Caco-2 (cell line): ENCODE data around the gene PTRHD1. TPM values are rescaled to one million over a fixed set of nuclear protein-coding genes. Genes with fewer than 3 reads are reported as not detected.
A peak's percentile ranks its signal among the peaks of the same experiment; 100 is the strongest.

Experiments used
- BruUV-seq: library from RNA; stranded (reverse); fragments of 400-500 nt; replicated peaks from 2 replicates; lab custom pipeline; 2021; lab: Mats Ljungman, UMichigan
- CTCF ChIA-PET: fragments of 300-600 bp; sonication (Branson Sonifier 250); formaldehyde crosslinking; loops from one replicate; lab custom pipeline; 2022; ENCODE audit warnings: antibody characterized with exemption; lab: Charles Lee
- POLR2A ChIA-PET: fragments of 300-600 bp; sonication (Branson Sonifier 250); formaldehyde crosslinking; loops from one replicate; lab custom pipeline; 2022; ENCODE audit warnings: antibody characterized with exemption; lab: Charles Lee
- DNase-seq, 2 experiments: peaks; one replicate each; pipeline versions ENCODE4 v3.0.0 to v3.0.0-alpha.2; 2020 to 2022
- H3K27me3 ChIP-seq: replicated peaks from 2 replicates; pipeline ENCODE4 v1.6.0; 2011; ENCODE audit warnings: low read length; ENCODE audit not compliant: control insufficient read depth, insufficient read depth
- H3K36me3 ChIP-seq: 2 replicates; pipeline ENCODE4 v1.5.1; 2011; ENCODE audit warnings: low read length; ENCODE audit not compliant: control insufficient read depth, insufficient read depth
- H3K4me1 ChIP-seq: fragments of 250-450 bp; sonication (Bioruptor Pico); 2 replicates; pipeline ENCODE4 v1.5.1; 2020; ENCODE audit warnings: mild to moderate bottlenecking
- H3K4me3 ChIP-seq: 2 replicates; pipeline ENCODE4 v1.5.1; 2011; ENCODE audit warnings: low read depth, mild to moderate bottlenecking, control low read depth, low read length
- H3K9me3 ChIP-seq: fragments of 250-450 bp; sonication (Bioruptor Pico); 2 replicates; pipeline ENCODE4 v1.5.1; 2020; ENCODE audit warnings: mild to moderate bottlenecking, moderate library complexity
- H3K27ac Mint-ChIP-seq: one replicate; pipeline ENCODE4 v1.8.0; 2022; ENCODE audit warnings: mixed read lengths; ENCODE audit not compliant: unreplicated experiment
- H3K27me3 Mint-ChIP-seq: one replicate; pipeline ENCODE4 v1.8.0; 2022; ENCODE audit warnings: mixed read lengths; ENCODE audit not compliant: insufficient read depth, unreplicated experiment
- H3K36me3 Mint-ChIP-seq: one replicate; pipeline ENCODE4 v1.8.0; 2022; ENCODE audit warnings: mild to moderate bottlenecking, mixed read lengths; ENCODE audit not compliant: insufficient read depth, unreplicated experiment
- H3K4me1 Mint-ChIP-seq: one replicate; pipeline ENCODE4 v1.8.0; 2022; ENCODE audit warnings: low read depth, mixed read lengths; ENCODE audit not compliant: unreplicated experiment
- H3K4me3 Mint-ChIP-seq: one replicate; pipeline ENCODE4 v1.8.0; 2022; ENCODE audit warnings: mild to moderate bottlenecking, moderate library complexity, mixed read lengths; ENCODE audit not compliant: unreplicated experiment
- H3K9me3 Mint-ChIP-seq: one replicate; pipeline ENCODE4 v1.8.0; 2022; ENCODE audit warnings: mixed read lengths; ENCODE audit not compliant: unreplicated experiment
- CTCF ChIP-seq, 2 experiments: fragments of 200-600 bp in 1 of 2; IDR thresholded peaks; 1 replicate in 1 of 2; 2 replicates in 1 of 2; pipeline versions ENCODE4 v1.5.1 to v1.8.0; 2011 to 2022; ENCODE audit warnings: antibody characterized with exemption in 1 of 2, control low read depth in 1 of 2, inconsistent platforms in 1 of 2, low read depth in 1 of 2, low read length in 1 of 2, mild to moderate bottlenecking in 1 of 2, moderate library complexity in 1 of 2; ENCODE audit not compliant: insufficient read depth in 1 of 2, severe bottlenecking in 1 of 2, unreplicated experiment in 1 of 2
- intact Hi-C: fragments of 100-400 bp; cut with micrococcal nuclease; formaldehyde crosslinking; loops from one replicate; pipeline ENCODE4 v1.10.0; 2022; ENCODE audit not compliant: unreplicated experiment
- total RNA-seq: library from RNA; stranded (reverse); gene quantifications from 2 replicates; pipeline ENCODE4 v1.2.3, GENCODE V29; 2022

PTRHD1 gene
- total RNA-seq, 1 experiment from 2014 or later: 52.8 TPM

DNA sequence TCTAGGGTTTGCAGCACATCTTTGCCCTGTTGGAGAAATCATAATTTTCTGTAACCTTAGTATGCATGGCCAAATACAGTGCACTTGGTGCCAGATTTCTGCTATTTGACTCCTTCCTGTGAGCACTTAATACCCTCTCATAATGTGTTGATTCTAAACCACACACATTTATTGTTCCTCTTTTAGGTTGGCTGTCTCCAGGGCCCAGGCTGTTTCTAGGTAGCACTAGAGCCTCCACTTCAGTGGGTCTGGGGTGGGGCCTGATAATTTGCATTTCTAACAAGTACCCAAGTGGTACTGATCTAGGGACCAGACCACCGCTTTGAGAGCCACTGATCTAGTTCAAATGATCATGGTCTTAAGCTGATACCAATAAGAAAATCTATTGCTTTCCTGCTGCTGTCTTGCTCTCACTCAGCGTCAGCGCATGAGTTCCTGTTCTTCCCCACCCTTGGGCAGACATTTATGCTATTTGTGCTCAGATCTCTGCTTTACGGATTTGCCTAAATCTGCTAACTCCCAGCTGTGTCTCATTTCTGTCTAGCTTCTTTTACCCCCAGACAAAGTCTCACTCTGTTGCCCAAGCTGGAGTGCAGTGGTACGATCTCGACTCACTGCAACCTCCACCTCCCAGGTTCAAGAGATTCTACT lies 7.4 kb downstream of the PTRHD1 start:
- Mint-ChIP-seq H3K27me3 (no peaks in the 10 kb centered on the region), H3K36me3 (peaks cover 11% of the 10 kb centered on the region), H3K4me3 (no peak overlapping the region), H3K9me3 (peaks cover 7% of the 10 kb centered on the region), H3K27ac (no peak overlapping the region), H3K4me1 (no peaks in the 10 kb centered on the region)
- intact Hi-C loops: no loop called here
- Histone ChIP-seq H3K4me3 (no peak overlapping the region), H3K27me3 (no peaks in the 10 kb centered on the region), H3K4me1 (peaks cover under 1% of the 10 kb centered on the region; the same call in 1 of the 2 replicates), H3K9me3 (peaks cover 8% of the 10 kb centered on the region; the same call in 1 of the 2 replicates), H3K36me3 (no peaks in the 10 kb centered on the region)
- BruUV-seq: no TSS peak
- TF ChIP-seq CTCF (IDR thresholded peaks at IDR 0.05; ENCODE audit: insufficient read depth in 1 of 2, low read depth in 1 of 2, low read length in 1 of 2, severe bottlenecking in 1 of 2, unreplicated experiment in 1 of 2): no peak
- ChIA-PET CTCF (no interaction called here), POLR2A (interaction anchor here (0.5 kb wide), 1 partner anchor 35 kb away, joined by 5 read pairs; no protein-coding TSS in a partner anchor)
- DNase-seq: no peak

DNA sequence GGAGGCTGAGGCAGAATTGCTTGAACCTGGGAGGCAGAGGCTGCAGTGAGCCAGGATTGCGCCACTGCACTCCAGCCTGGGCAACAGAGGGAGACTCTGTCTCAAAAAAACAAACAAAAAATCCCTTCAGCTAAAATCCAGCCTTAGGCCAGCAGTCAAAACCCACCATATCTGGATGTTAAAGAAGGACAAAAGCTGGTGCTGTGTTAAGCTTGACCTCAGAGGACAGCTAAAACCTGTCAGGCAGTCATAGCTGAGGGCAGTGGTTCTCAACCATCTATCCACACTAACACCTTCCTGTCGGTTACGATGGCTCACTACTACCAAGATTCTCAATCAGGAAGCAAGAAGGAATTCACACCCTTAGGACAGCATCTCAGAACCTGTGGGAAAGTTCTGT lies 9.6 kb downstream of the PTRHD1 start:
- CTCF ChIA-PET: no interaction called here
- H3K4me3 Mint-ChIP-seq: no peak overlapping the region

GRCh38 chr2:24779116-24779515 lies 14.1 kb downstream of the PTRHD1 start:
- H3K4me1 Mint-ChIP-seq: peaks cover 23% of the 10 kb centered on the region
- H3K9me3 Mint-ChIP-seq: peaks cover 20% of the 10 kb centered on the region
- no peaks in the 10 kb centered on the region for H3K36me3 ChIP-seq
- H3K9me3 ChIP-seq: peaks cover 6% of the 10 kb centered on the region; the same call in 1 of the 2 replicates
- no peak overlapping the region for H3K4me3 ChIP-seq
- ChIA-PET POLR2A (interaction anchor here (1.1 kb wide), 1 partner anchor 14 kb away, joined by 5 read pairs; no protein-coding TSS in a partner anchor), CTCF (interaction anchor here (1.0 to 1.9 kb wide), 2 partner anchors 12 to 13 kb away, joined by 3 to 13 read pairs; partner anchors contain the start of genes CENPO and PTRHD1)
- H3K4me3 Mint-ChIP-seq: no peak overlapping the region
- no peaks in the 10 kb centered on the region for H3K27me3 ChIP-seq
- no TSS peak for BruUV-seq
- H3K36me3 Mint-ChIP-seq: peaks cover 12% of the 10 kb centered on the region
- H3K27ac Mint-ChIP-seq: peak overlapping the region; percentile 20
- intact Hi-C loops: loop anchor here (1.0 kb wide), 2 partner anchors 8 to 13 kb away; no protein-coding TSS in a partner anchor
- TF ChIP-seq CTCF (IDR thresholded peaks at IDR 0.05; ENCODE audit: insufficient read depth in 1 of 2, low read depth in 1 of 2, low read length in 1 of 2, severe bottlenecking in 1 of 2, unreplicated experiment in 1 of 2): no peak
- H3K27me3 Mint-ChIP-seq: no peaks in the 10 kb centered on the region
- peak; percentile 58 to 68 for DNase-seq
- H3K4me1 ChIP-seq: peaks cover 23% of the 10 kb centered on the region

More for the DNA sequence above, 9.6 kb downstream of the PTRHD1 start:
- POLR2A ChIA-PET: no interaction called here
- DNase-seq: no peak
- no peaks in the 10 kb centered on the region for H3K4me1 Mint-ChIP-seq
- peaks cover 13% of the 10 kb centered on the region for H3K4me1 ChIP-seq
- H3K9me3 ChIP-seq: peaks cover 14% of the 10 kb centered on the region
- H3K4me3 ChIP-seq: no peak overlapping the region
- H3K36me3 ChIP-seq: no peaks in the 10 kb centered on the region
- H3K36me3 Mint-ChIP-seq: peaks cover 5% of the 10 kb centered on the region
- H3K27ac Mint-ChIP-seq: no peak overlapping the region
- BruUV-seq: no TSS peak
- intact Hi-C loops: no loop called here
- no peaks in the 10 kb centered on the region for H3K27me3 Mint-ChIP-seq
- TF ChIP-seq CTCF (IDR thresholded peaks at IDR 0.05; ENCODE audit: insufficient read depth in 1 of 2, low read depth in 1 of 2, low read length in 1 of 2, severe bottlenecking in 1 of 2, unreplicated experiment in 1 of 2): no peak
- H3K9me3 Mint-ChIP-seq: peaks cover 10% of the 10 kb centered on the region
- H3K27me3 ChIP-seq: no peaks in the 10 kb centered on the region
